NCI-H1694 (cell line): Measurements from ENCODE around the gene MACF1.

ENCODE experiments used
- DNase-seq: peaks from one replicate; lab custom pipeline; 2025; lab: John Stamatoyannopoulos, UW

Gene MACF1

GRCh38 chr1:39268112-39268581 lies 63.7 kb downstream of the MACF1 start:
- DNase-seq = peak; percentile 39

GRCh38 chr1:39268906-39269305 lies 64.4 kb downstream of the MACF1 start:
- no peak for DNase-seq

GRCh38 chr1:39269349-39269748 lies 64.9 kb downstream of the MACF1 start:
- DNase-seq = no peak

- no peak for DNase-seq
These were observed 65.4 kb downstream of the MACF1 start for GRCh38 chr1:39269791-39270342.

- no peak for DNase-seq
These were observed 65.9 kb downstream of the MACF1 start for GRCh38 chr1:39270368-39270767.

GRCh38 chr1:39272027-39272797 lies 67.7 kb downstream of the MACF1 start:
- peak; percentile 41 for DNase-seq

- peak; percentile 13 for DNase-seq
These were observed 68.4 kb downstream of the MACF1 start for GRCh38 chr1:39272798-39273469.

- no peak for DNase-seq
These were observed 71.5 kb downstream of the MACF1 start for GRCh38 chr1:39275836-39276507.

- no peak for DNase-seq
These were observed 73.4 kb downstream of the MACF1 start for GRCh38 chr1:39277879-39278278.

- DNase-seq = no peak
These were observed 78.2 kb downstream of the MACF1 start for GRCh38 chr1:39282537-39283216.

GRCh38 chr1:39283858-39284257 lies 79.4 kb downstream of the MACF1 start:
- no peak for DNase-seq

GRCh38 chr1:39287541-39287940 lies 83.0 kb downstream of the MACF1 start:
- no peak for DNase-seq

GRCh38 chr1:39288735-39289465 lies 84.4 kb downstream of the MACF1 start:
- DNase-seq = no peak

- DNase-seq = no peak
These were observed 87.9 kb downstream of the MACF1 start for GRCh38 chr1:39292401-39292800.

GRCh38 chr1:39293375-39294070 lies 89.0 kb downstream of the MACF1 start:
- no peak for DNase-seq

GRCh38 chr1:39294531-39294930 lies 90.0 kb downstream of the MACF1 start:
- DNase-seq = no peak

GRCh38 chr1:39295901-39296300 lies 91.4 kb downstream of the MACF1 start:
- DNase-seq = no peak

- no peak for DNase-seq
These were observed 93.1 kb downstream of the MACF1 start for GRCh38 chr1:39297551-39297950.

- DNase-seq = no peak
These were observed 97.1 kb downstream of the MACF1 start for GRCh38 chr1:39301606-39302005.

GRCh38 chr1:39305555-39305954 lies 101.1 kb downstream of the MACF1 start:
- DNase-seq = no peak

- no peak for DNase-seq
These were observed 105.5 kb downstream of the MACF1 start for GRCh38 chr1:39310015-39310414.
